GM23338 (cell line): ENCODE measurements around the gene GJB5. TPM values are rescaled to one million over a fixed set of nuclear protein-coding genes. Genes with fewer than 3 reads are reported as not detected.
"Not testable (repeated sequence)": the region's sequence is repeated elsewhere in the genome, so short reads cannot be mapped to it uniquely, and the experiment has no call there.

Experiments used
- ATAC-seq: fragments of 200-7000 bp; cut with Tn5 transposase; 3 replicates; pipeline ENCODE4 v1.9.1; 2020
- DNase-seq: peaks from one replicate; pipeline ENCODE4 v3.0.0-alpha.2; 2015; ENCODE audit warnings: low spot score
- H2AFZ ChIP-seq: fragments of 200-600 bp; sonication (generic); 2 replicates; pipeline ENCODE4 v1.8.0; 2016; ENCODE audit warnings: antibody characterized with exemption, mild to moderate bottlenecking, moderate library complexity
- H3F3A ChIP-seq: fragments of 200-600 bp; sonication (generic); replicated peaks from 2 replicates; pipeline ENCODE4 v1.8.0; 2017; ENCODE audit warnings: antibody characterized with exemption, mixed run types, low read depth
- H3K27ac ChIP-seq: fragments of 200-600 bp; sonication (generic); 2 replicates; pipeline ENCODE4 v1.6.1; 2016; ENCODE audit warnings: low read depth
- H3K27me3 ChIP-seq: fragments of 200-600 bp; sonication (generic); 2 replicates; pipeline ENCODE4 v1.8.0; 2016; ENCODE audit warnings: mild to moderate bottlenecking, mixed run types, moderate library complexity; ENCODE audit not compliant: insufficient read depth
- H3K36me3 ChIP-seq: fragments of 200-600 bp; sonication (generic); 2 replicates; pipeline ENCODE4 v1.8.0; 2016; ENCODE audit warnings: mild to moderate bottlenecking; ENCODE audit not compliant: insufficient read depth
- H3K4me1 ChIP-seq: fragments of 200-600 bp; sonication (generic); 2 replicates; pipeline ENCODE4 v1.8.0; 2016; ENCODE audit warnings: mild to moderate bottlenecking, moderate library complexity; ENCODE audit not compliant: insufficient read depth
- H3K4me2 ChIP-seq: fragments of 200-600 bp; sonication (generic); 2 replicates; pipeline ENCODE4 v1.7.1; 2017; ENCODE audit warnings: mixed run types
- H3K4me3 ChIP-seq: fragments of 200-600 bp; sonication (generic); 2 replicates; pipeline ENCODE4 v1.6.1; 2016; ENCODE audit warnings: mixed run types
- H3K79me2 ChIP-seq: fragments of 200-600 bp; sonication (generic); replicated peaks from 2 replicates; pipeline ENCODE4 v1.8.0; 2017; ENCODE audit warnings: mild to moderate bottlenecking; ENCODE audit not compliant: insufficient read depth
- H3K9me2 ChIP-seq: fragments of 200-600 bp; sonication (generic); 2 replicates; pipeline ENCODE4 v1.8.0; 2017; ENCODE audit not compliant: insufficient read depth
- H4K20me1 ChIP-seq: fragments of 200-600 bp; sonication (generic); replicated peaks from 2 replicates; pipeline ENCODE4 v1.8.0; 2017; ENCODE audit warnings: mild to moderate bottlenecking; ENCODE audit not compliant: insufficient read depth
- H3K27ac Mint-ChIP-seq: 2 replicates; pipeline ENCODE4 v1.8.0; 2020; ENCODE audit warnings: inconsistent platforms, mild to moderate bottlenecking, moderate library complexity, mixed read lengths
- H3K27me3 Mint-ChIP-seq: 3 replicates; pipeline ENCODE4 v1.8.0; 2022; ENCODE audit warnings: low read depth, mild to moderate bottlenecking, moderate library complexity, mixed read lengths, inconsistent platforms; ENCODE audit not compliant: insufficient read depth, poor library complexity
- H3K36me3 Mint-ChIP-seq: 3 replicates; pipeline ENCODE4 v1.8.0; 2021; ENCODE audit warnings: low read depth, mild to moderate bottlenecking, inconsistent platforms, moderate library complexity, mixed read lengths
- H3K4me1 Mint-ChIP-seq: 3 replicates; pipeline ENCODE4 v1.8.0; 2020; ENCODE audit warnings: mild to moderate bottlenecking, inconsistent platforms, mixed read lengths
- H3K4me3 Mint-ChIP-seq: 3 replicates; pipeline ENCODE4 v1.8.0; 2021; ENCODE audit warnings: moderate library complexity, mild to moderate bottlenecking, inconsistent platforms, mixed read lengths
- H3K9me3 Mint-ChIP-seq: 3 replicates; pipeline ENCODE4 v1.8.0; 2020; ENCODE audit warnings: moderate library complexity, mild to moderate bottlenecking, inconsistent platforms, mixed read lengths
- CTCF ChIP-seq, 2 experiments: fragments of 200-600 bp in 1 of 2; sonication (generic) in 1 of 2; conservative IDR thresholded peaks; 2 replicates each; pipeline versions ENCODE4 v1.5.1 to v1.6.1; 2016 to 2017; ENCODE audit warnings: antibody characterized with exemption in 2 of 2, low read depth in 2 of 2, mild to moderate bottlenecking in 2 of 2, moderate library complexity in 1 of 2
- EZH2 ChIP-seq: fragments of 200-600 bp; sonication (generic); IDR thresholded peaks from one replicate; pipeline ENCODE4 v1.8.0; 2017; ENCODE audit warnings: antibody characterized with exemption, mild to moderate bottlenecking, low read depth; ENCODE audit not compliant: unreplicated experiment
- EZH2phosphoT487 ChIP-seq: fragments of 200-600 bp; sonication (generic); IDR thresholded peaks from one replicate; pipeline ENCODE4 v1.8.1; 2018; ENCODE audit warnings: antibody characterized with exemption; ENCODE audit not compliant: unreplicated experiment
- POLR2AphosphoS5 ChIP-seq: IDR thresholded peaks from 2 replicates; pipeline ENCODE4 v1.6.1; 2016; ENCODE audit warnings: antibody characterized with exemption, low read depth
- REST ChIP-seq: IDR thresholded peaks from one replicate; pipeline ENCODE4 v1.6.1; 2018; ENCODE audit warnings: antibody characterized with exemption; ENCODE audit not compliant: unreplicated experiment
- ZNF114 ChIP-seq: fragments of 250-450 bp; sonication (Bioruptor Pico); IDR thresholded peaks from 2 replicates; pipeline ENCODE4 v1.5.0; 2020; ENCODE audit warnings: mild to moderate bottlenecking, moderate library complexity
- ZNF462 ChIP-seq: fragments of 250-450 bp; sonication (Bioruptor Pico); IDR thresholded peaks from 2 replicates; pipeline ENCODE4 v1.5.0; 2020; ENCODE audit warnings: mild to moderate bottlenecking, moderate library complexity
- polyA plus RNA-seq: library from polyadenylated mRNA; unstranded; fragments of >200 nt; fragmentation: Nextera tagmentation; extraction: Ambion mirVana; gene quantifications from 2 replicates; pipeline ENCODE4 v1.2.1, GENCODE V29; 2016
- total RNA-seq: library from RNA; depleted of rRNA; stranded (reverse); fragments of >200 nt; shearing (Covaris generic); gene quantifications from 2 replicates; pipeline ENCODE4 v1.2.3, GENCODE V29; 2014

The GJB5 gene
- total and polyA plus RNA-seq, 2 experiments from 2014 or later, result 1.4 TPM; not detected in 1

GRCh38 chr1:34730485-34730884, 24.4 kb upstream of the GJB5 start (continued):
- no peak for TF ChIP-seq CTCF (conservative IDR thresholded peaks at IDR 0.05; ENCODE audit: low read depth in 2 of 2)
- TF ChIP-seq ZNF114, result no peak
- no peak for TF ChIP-seq REST
- TF ChIP-seq EZH2, result no peak
- no peak for TF ChIP-seq EZH2phosphoT487

- ATAC-seq, H3K79me2 ChIP-seq, H3K4me1 Mint-ChIP-seq: not testable (repeated sequence)
Measured at GRCh38 chr1:34732831-34733230, 22.0 kb upstream of the GJB5 start.

GRCh38 chr1:34736692-34737091, 18.2 kb upstream of the GJB5 start:
- H3K9me3 Mint-ChIP-seq, result no peaks in the 10 kb centered on the region
- H3K4me1 Mint-ChIP-seq, result peaks cover 16% of the 10 kb centered on the region
- Histone ChIP-seq H2AFZ (no peak overlapping the region), H3K9me2 (no peaks in the 10 kb centered on the region), H4K20me1 (no peaks in the 10 kb centered on the region), H3F3A (no peaks in the 10 kb centered on the region), H3K4me3 (no peak overlapping the region), H3K4me2 (no peak overlapping the region), H3K36me3 (no peaks in the 10 kb centered on the region), H3K27ac (no peak overlapping the region), H3K4me1 (no peaks in the 10 kb centered on the region; the same call in 1 of the 2 replicates), H3K79me2 (no peaks in the 10 kb centered on the region), H3K27me3 (no peaks in the 10 kb centered on the region)
- no peak overlapping the region for H3K27ac Mint-ChIP-seq
- ATAC-seq (no peak), DNase-seq (no peak)
- H3K27me3 Mint-ChIP-seq, result peaks cover 6% of the 10 kb centered on the region
- H3K36me3 Mint-ChIP-seq, result no peaks in the 10 kb centered on the region
- no peak overlapping the region for H3K4me3 Mint-ChIP-seq
- no peak for TF ChIP-seq ZNF114
- no peak for TF ChIP-seq POLR2AphosphoS5
- no peak for TF ChIP-seq EZH2
- no peak for TF ChIP-seq ZNF462 (CRISPR knock-in tag)
- no peak for TF ChIP-seq EZH2phosphoT487

More at GRCh38 chr1:34732831-34733230, 22.0 kb upstream of the GJB5 start:
- H3K9me3 Mint-ChIP-seq, H4K20me1 ChIP-seq, H3K27me3 Mint-ChIP-seq, H3K4me3 ChIP-seq, H3K4me3 Mint-ChIP-seq, H3K9me2 ChIP-seq, DNase-seq, H3K36me3 ChIP-seq, H2AFZ ChIP-seq, H3K4me2 ChIP-seq, H3K27me3 ChIP-seq, H3K27ac Mint-ChIP-seq, H3K4me1 ChIP-seq, H3K36me3 Mint-ChIP-seq, H3K27ac ChIP-seq, H3F3A ChIP-seq: not testable (repeated sequence)
